ENCODE results near the gene PARK7. TPM values are rescaled to one million over a fixed set of nuclear protein-coding genes. Genes with fewer than 3 reads are reported as not detected.
"Not testable (repeated sequence)": the region's sequence is repeated elsewhere in the genome, so short reads cannot be mapped to it uniquely, and the experiment has no call there.

Gene PARK7
- 100 to 1,000 TPM; 206 to 266 TPM for total RNA-seq

DNA sequence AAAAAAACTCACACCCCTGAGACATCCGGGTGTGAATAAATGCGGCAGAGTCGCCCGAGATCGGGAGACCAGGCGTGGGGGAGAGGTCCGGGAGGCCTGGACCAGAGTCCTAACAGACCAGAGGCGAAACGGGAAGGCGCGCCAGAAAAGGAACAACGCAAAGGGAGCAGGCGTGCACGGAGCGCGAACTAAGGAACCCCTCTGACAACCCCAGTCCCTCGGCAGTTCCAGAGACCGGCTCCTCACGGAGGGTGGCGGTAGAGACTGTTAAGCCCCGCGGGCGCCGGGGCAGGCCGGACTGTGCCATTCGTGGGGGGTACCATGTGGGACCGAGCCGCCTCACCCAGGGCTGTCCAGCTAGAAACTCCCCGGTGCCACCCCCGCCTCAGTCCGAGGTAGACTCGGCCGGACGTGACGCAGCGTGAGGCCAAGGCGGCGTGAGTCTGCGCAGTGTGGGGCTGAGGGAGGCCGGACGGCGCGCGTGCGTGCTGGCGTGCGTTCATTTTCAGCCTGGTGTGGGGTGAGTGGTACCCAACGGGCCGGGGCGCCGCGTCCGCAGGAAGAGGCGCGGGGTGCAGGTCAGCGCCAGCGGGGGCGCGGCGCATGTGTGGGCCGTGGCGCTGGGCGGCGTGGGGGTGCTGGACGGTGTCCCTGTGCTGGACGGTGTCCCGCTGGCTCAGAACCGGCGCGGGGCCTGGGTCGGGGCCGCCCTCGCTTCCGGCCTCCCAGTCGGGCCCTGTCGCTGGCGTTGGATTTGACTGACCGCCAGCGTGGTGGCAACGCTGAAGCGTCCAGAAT, at the start of gene PARK7:
TSS of gene PARK7 (plus strand) at position 496 of the 798 bp plus-strand sequence. CDS start 1,075 bp downstream, outside the sequence.
- peaks cover 36% of the 10 kb centered on the region for H3K36me3 ChIP-seq
- peak within 1 kb of the TSS; percentile 94 to 96 for H3K27ac ChIP-seq
- peaks cover 0 to 32% of the 10 kb centered on the region in 2 donors for H3K4me1 ChIP-seq
- peak within 1 kb of the TSS; percentile 75 to 87 for H3K4me3 ChIP-seq
- peak; percentile 99 for DNase-seq (ENCODE audit: low spot score)
- TF ChIP-seq, protein P1, sequence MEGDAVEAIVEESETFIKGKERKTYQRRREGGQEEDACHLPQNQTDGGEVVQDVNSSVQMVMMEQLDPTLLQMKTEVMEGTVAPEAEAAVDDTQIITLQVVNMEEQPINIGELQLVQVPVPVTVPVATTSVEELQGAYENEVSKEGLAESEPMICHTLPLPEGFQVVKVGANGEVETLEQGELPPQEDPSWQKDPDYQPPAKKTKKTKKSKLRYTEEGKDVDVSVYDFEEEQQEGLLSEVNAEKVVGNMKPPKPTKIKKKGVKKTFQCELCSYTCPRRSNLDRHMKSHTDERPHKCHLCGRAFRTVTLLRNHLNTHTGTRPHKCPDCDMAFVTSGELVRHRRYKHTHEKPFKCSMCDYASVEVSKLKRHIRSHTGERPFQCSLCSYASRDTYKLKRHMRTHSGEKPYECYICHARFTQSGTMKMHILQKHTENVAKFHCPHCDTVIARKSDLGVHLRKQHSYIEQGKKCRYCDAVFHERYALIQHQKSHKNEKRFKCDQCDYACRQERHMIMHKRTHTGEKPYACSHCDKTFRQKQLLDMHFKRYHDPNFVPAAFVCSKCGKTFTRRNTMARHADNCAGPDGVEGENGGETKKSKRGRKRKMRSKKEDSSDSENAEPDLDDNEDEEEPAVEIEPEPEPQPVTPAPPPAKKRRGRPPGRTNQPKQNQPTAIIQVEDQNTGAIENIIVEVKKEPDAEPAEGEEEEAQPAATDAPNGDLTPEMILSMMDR (IDR thresholded peaks at IDR 0.05): peak in 1 of 2 donors; percentile 61
- H3K27me3 ChIP-seq: no peaks in the 10 kb centered on the region
- H3K9me3 ChIP-seq: no peaks in the 10 kb centered on the region

DNA sequence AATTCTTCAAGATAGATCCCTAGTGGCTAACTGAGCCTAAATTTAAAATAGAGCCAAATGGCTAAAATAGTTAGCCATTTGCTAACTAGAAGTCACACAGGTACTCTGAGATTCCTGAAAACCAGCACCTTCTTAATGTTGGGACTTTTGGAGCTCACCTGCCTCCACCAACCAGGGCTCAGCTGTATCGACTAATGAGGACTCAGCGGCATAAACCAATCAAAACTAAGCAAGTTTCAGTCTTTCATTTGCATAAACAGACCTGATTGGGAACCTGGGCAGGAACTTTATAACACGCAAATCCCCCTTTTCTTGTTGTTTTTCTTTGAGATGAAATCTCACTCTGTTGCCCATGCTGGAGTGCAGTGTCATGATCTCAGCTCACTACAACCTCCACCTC, 49.4 kb upstream of the PARK7 start:
- Histone ChIP-seq H3K4me1 (no peaks in the 10 kb centered on the region), H3K27ac (no peak overlapping the region), H3K36me3 (no peaks in the 10 kb centered on the region), H3K9me3 (no peaks in the 10 kb centered on the region), H3K4me3 (no peak overlapping the region), H3K27me3 (no peaks in the 10 kb centered on the region)
- DNase-seq (ENCODE audit: low spot score): no peak
- TF ChIP-seq, protein P1 (IDR thresholded peaks at IDR 0.05): no peak

- DNase-seq (ENCODE audit: low spot score): no peak
- Histone ChIP-seq H3K4me3 (no peak overlapping the region), H3K27me3 (no peaks in the 10 kb centered on the region), H3K9me3 (no peaks in the 10 kb centered on the region), H3K27ac (no peak overlapping the region), H3K36me3 (no peaks in the 10 kb centered on the region), H3K4me1 (no peaks in the 10 kb centered on the region)
- TF ChIP-seq, protein P1 (IDR thresholded peaks at IDR 0.05): no peak
Observed at GRCh38 chr1:7912743-7913557, 48.6 kb upstream of the PARK7 start.

DNA sequence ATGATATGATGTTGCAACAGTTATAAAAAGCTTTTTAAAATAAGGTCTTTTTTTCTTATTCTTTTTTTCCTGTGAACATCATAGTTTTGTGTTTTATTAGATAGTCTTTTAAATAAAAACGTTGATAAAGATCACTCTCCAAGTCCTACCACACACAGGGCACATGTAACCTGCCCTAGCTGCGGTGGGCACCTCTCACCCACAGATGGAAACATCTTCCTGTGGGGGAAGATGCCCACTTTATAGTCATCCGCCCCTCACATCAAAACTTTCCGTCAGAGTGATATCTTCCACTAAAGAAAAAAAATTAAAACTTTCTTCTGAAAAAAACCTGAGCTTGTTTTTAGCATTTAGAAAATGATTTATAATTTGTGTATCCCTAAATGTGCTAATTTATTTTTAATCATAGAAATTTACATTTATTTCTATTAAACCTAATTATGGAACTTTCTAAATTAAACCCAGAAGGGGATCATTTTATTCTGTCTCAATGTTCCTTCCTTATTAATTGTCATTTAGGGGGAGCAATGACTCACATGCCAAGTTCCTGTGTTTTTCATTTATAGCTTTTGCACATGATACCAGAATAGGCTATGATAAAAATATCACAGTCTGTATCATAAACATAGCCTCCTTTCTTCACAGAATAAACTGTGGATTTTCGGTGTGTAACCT, 45.5 kb upstream of the PARK7 start:
- TF ChIP-seq, protein P1 (IDR thresholded peaks at IDR 0.05): no peak
- Histone ChIP-seq H3K27ac (no peak overlapping the region), H3K4me1 (no peaks in the 10 kb centered on the region), H3K27me3 (no peaks in the 10 kb centered on the region), H3K9me3 (no peaks in the 10 kb centered on the region), H3K4me3 (no peak overlapping the region), H3K36me3 (no peaks in the 10 kb centered on the region)
- no peak for DNase-seq (ENCODE audit: low spot score)

GRCh38 chr1:7916501-7916830, 45.0 kb upstream of the PARK7 start:
- TF ChIP-seq, protein P1 (IDR thresholded peaks at IDR 0.05): no peak

GRCh38 chr1:7917971-7918370, 43.5 kb upstream of the PARK7 start:
- H3K4me1 ChIP-seq; H3K9me3 ChIP-seq; H3K27me3 ChIP-seq; H3K27ac ChIP-seq; H3K36me3 ChIP-seq; DNase-seq (ENCODE audit: low spot score); H3K4me3 ChIP-seq: not testable (repeated sequence)

More at GRCh38 chr1:7916501-7916830, 45.0 kb upstream of the PARK7 start:
- no peak overlapping the region for H3K4me3 ChIP-seq
- H3K36me3 ChIP-seq: no peaks in the 10 kb centered on the region
- H3K27ac ChIP-seq: no peak overlapping the region
- DNase-seq (ENCODE audit: low spot score): no peak
- no peaks in the 10 kb centered on the region for H3K27me3 ChIP-seq
- H3K9me3 ChIP-seq: no peaks in the 10 kb centered on the region
- no peaks in the 10 kb centered on the region for H3K4me1 ChIP-seq
